ENCODE results near the gene GP1BB.

The GP1BB gene

GRCh38 chr22:19735665-19736510 lies 12.5 kb downstream of the GP1BB start:
- no peak for DNase-seq
- intact Hi-C loops (cut with DNase I): no loop called here

GRCh38 chr22:19737846-19738663 lies 14.7 kb downstream of the GP1BB start:
- intact Hi-C loops (cut with DNase I): no loop called here
- DNase-seq: no peak

DNA sequence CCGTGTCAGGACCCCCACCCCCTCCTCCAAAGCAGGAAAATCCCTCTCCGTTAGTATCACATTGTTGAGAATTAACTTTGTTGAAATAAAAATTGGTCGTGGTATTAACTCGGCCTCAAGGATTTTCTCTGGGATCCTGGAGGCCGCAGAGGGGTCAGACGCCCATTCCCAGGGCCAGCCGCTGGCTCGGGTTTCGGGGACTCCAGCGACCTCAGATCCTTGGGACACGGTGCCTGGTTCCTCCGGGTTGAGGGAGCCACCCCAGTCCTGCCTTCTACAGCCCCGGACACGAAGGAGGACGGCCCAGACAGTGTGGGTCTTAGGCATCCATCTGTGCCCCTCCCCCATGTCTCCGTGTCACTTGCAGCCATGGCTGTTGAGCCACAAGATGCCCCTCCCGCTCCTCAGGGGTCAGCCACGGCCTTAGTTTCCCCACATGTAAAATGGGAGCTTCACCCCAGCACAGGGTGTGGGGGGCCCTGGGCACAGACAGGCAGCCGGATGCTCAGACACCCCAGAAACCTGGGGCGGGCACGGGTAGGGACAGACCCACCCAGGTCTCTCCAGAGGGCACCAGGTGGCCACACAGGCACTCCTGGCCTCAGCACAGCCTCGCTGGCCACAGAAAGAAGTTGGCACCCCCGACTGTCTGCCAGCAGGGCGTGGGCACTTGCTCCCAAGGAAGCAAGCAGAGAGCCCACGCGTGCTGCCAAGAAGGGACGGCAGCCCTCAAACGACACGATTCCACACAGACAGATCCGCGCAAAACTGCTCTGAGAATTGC lies 15.5 kb downstream of the GP1BB start:
- intact Hi-C loops (cut with DNase I): no loop called here
- DNase-seq: no peak

GRCh38 chr22:19739448-19739895 lies 16.1 kb downstream of the GP1BB start:
- DNase-seq: no peak
- intact Hi-C loops (cut with DNase I): no loop called here

DNA sequence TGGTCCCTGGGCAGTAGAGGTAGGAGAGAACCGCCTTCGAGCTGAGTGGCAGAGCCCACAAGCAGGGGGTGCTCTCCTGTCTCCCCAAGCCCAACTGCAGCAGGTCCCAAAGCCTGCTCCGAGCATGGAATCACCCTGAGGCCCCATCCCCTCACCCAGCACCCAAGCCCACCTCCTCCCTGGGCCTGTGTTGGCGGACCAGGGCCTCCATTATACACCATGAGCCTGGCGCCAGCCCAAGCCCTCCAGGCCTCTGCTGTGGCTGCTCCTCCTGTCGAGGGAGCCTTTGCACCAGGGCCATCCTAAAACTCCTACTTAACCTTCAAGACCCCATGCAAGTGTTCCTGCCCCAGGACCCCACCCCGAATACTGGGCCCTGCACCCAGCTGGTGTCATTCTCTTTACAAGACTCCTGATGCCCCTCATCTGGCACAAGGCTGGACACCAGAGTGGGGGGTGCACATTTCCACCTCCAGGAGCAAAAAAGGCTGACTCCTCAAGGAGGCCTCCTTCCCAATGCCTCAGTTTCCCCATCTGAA lies 16.6 kb downstream of the GP1BB start:
- intact Hi-C loops (cut with DNase I): no loop called here
- no peak for DNase-seq

- intact Hi-C loops (cut with DNase I): no loop called here
Observed at GRCh38 chr22:19740586-19740985, 17.2 kb downstream of the GP1BB start.

GRCh38 chr22:19741053-19741452 lies 17.7 kb downstream of the GP1BB start:
- no peak for DNase-seq
- intact Hi-C loops (cut with DNase I): no loop called here

More at GRCh38 chr22:19740586-19740985, 17.2 kb downstream of the GP1BB start:
- no peak for DNase-seq

GRCh38 chr22:19742160-19743066 lies 19.1 kb downstream of the GP1BB start:
- intact Hi-C loops (cut with DNase I): no loop called here

GRCh38 chr22:19743081-19743480 lies 19.7 kb downstream of the GP1BB start:
- no peak for DNase-seq
- intact Hi-C loops (cut with DNase I): no loop called here

More at GRCh38 chr22:19742160-19743066, 19.1 kb downstream of the GP1BB start:
- DNase-seq: no peak

DNA sequence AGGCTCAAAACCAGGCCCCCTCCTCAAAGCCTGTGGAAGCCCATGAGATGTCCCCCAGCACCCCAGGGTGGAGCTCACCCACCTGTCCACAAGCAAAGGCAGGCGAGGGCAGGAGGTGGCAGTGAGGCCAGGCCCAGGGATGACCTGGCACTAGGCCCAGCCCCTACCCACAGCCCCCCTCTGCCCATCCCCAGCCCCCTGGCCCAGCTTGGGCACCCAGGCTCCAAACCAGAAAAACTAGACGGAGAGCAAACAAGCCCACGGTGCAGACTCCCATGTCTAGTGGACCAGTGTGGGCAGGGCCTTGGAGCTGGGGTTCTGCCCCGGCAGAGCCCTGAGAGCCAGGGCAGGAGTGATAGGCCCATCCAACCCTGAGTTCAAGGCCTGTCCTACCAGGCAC lies 20.3 kb downstream of the GP1BB start:
- intact Hi-C loops (cut with DNase I): no loop called here
- no peak for DNase-seq

GRCh38 chr22:19744350-19745006 lies 21.1 kb downstream of the GP1BB start:
- intact Hi-C loops (cut with DNase I): no loop called here

DNA sequence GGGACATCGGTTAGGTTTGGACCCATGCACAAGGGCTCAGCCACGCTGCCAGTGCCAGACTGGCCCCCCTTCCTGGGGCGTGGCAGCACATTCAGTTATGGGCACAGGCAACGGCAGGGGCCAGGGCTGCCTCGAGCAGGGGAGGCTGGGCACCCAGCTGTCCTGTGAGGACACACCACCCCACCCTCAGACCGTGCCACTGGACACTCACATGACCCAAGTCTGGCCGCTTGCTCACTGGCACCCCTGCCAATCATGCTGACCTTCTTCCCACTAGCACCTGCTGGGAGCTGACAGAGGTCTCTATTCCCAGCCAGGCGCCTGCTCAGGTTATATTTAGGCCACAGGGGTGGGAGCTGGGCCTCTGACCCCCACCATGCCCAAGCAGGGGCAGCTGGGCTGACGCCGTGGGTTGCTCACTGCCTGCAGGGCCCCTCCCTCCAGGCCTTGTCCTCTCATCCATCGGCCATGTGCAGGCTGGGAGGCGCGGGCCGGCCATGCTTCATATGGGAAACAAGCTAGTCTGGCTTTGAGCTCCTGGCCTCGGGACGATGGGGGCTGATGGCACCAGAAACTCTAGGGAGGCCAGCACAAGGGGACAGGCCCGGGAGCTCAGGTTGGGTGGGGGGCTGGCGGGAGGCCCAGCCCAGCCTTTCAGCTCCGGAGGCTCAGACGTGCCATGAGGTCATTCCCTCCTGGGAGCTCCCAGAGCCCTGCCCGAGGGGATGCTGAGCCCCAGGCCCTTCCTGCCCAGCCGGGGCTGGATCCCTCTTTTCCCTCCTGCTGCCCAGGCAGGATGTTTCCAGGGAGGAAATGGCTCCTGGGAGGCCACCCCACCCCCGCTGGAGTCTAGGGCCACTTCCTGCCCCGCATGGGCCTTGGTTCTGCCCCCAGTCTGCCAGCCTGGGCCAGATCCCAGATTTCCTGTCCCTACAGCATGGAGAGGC lies 22.1 kb downstream of the GP1BB start:
- intact Hi-C loops (cut with DNase I): no loop called here
- DNase-seq: no peak

More at GRCh38 chr22:19744350-19745006, 21.1 kb downstream of the GP1BB start:
- no peak for DNase-seq

- DNase-seq: no peak
- intact Hi-C loops (cut with DNase I): no loop called here
Observed at GRCh38 chr22:19746726-19747125, 23.4 kb downstream of the GP1BB start.

DNA sequence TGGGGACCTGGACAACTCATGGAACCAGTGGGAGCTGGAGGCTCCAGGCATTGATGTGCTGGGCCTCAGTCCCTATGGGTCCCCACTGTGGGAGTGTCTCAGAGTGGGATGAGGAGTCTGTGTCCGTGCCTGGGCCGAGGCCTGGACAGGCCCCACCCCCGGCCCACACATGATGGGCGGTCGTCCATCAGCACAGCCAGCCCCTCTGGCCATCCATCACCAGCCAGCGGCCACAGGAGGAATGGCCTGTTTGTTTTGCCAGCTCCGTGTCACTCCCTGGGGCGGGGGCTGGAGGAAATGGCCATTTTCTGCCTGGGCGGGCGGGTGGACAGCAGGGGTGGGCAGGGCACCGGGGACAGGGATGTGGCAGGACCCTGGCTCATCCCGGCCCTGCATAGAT lies 24.2 kb downstream of the GP1BB start:
- intact Hi-C loops (cut with DNase I): no loop called here
- no peak for DNase-seq

GRCh38 chr22:19748139-19748538 lies 24.8 kb downstream of the GP1BB start:
- intact Hi-C loops (cut with DNase I): no loop called here
- DNase-seq: no peak

DNA sequence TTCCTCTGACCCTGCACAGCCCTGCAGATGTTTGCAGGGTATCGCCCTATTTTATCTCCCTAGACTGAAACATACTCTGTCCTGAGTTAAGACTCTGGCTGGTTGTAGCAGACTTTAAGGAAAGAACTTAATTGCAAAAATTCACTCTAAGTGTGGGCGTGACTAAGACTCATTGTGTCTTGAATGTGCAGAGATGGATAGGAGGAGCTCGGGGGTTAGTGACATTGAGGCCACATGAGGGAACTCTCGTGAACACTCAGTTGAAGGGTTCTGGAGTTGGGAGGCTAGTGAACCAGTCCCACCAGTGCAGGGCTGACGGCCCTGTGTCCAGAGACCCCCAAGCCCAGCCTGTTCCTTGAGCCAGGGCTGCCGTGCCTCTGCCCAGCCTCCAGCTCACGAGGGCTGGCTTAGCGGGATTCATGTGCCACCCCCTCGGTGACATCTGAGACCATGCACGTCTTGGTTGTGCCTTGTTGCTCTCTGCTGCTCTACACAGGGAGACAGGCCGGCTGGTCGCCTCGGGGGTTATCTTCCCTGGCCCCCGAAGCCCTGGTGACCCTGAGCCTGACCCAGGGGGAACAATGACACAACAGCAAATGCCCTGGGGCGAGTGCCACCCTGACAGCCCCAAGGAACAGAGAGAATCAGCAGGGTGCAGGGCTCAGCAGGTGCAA lies 25.8 kb downstream of the GP1BB start:
- intact Hi-C loops (cut with DNase I): no loop called here
- DNase-seq: no peak

DNA sequence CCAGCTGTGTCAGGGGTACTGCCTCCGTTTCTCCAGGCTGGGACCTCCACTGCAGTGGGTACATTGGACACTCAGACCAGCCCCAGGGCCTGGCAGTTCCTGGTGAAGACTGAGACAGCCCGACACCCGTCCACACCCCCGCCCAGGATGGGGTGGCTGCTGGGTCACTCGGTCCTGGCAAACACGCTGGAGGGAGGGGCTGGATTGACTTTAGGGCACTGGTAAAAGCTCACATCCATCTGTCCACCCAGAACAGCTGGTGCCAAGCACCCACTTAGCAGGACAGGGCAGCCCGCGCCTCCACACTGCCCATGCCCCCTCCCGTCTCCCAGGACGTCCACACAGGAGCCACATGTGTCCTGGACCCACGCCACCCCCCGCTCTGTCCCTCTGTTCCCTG lies 26.5 kb downstream of the GP1BB start:
- intact Hi-C loops (cut with DNase I): no loop called here
- no peak for DNase-seq
